ENCODE measurements around the gene RETSAT. TPM values are rescaled to one million over a fixed set of nuclear protein-coding genes. Genes with fewer than 3 reads are reported as not detected.

The RETSAT gene
- total RNA-seq, 1 experiment from 2014 or later: 57.8 TPM

DNA sequence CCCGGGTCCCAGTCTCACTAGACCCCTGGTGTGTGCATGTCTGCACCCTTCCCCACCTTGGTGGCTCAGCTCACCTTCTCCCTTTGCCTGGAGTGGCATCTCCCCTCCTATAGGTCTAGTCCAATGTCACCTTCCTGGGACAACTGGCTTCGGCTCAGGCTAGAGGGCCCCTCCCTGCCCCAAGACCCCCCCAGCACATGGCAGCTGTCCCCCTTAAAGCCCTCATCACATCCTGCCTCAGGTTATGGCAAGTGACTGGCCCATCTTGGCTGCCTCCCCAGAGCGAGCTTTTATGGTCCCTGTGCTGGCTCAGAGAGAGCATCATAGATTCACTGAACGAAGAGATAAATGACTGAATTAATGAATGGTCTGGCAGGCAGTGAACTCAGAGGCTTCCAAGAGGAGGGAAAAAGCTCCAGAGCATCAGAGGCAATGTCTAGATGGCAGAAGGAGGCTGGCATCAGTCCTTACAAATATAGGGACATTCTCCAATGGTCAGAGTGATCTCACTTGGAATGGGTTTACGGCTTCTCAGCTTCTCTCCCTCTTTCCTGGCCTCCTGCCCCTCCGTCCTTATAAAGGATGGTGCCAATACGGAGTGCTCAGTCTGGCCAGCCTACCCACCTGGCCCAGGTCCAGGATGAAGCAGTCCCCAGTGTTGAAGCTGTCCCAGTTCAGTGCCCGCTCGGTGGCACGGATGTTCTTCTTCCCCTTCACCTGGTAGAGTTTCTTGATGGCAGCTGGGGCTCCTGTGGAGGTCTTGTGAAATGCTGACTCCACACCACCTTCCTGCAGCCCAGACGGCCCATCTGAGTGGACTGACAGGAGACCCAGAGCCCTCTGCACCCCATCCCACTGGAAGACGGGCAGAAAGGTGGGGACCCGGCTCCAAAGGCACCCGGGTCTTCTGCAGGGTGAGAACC, 46.5 kb upstream of the RETSAT start:
- no peak overlapping the region for H3K27ac ChIP-seq
- H3K79me2 ChIP-seq (ENCODE audit: low read depth): peaks cover 11% of the 10 kb centered on the region
- peaks cover 25% of the 10 kb centered on the region for H3F3A ChIP-seq (ENCODE audit: insufficient read depth, low read depth)
- no peak overlapping the region for H3K4me2 ChIP-seq
- peaks cover 26% of the 10 kb centered on the region for H3K4me1 ChIP-seq (replicated peaks; ENCODE audit: insufficient read depth)
- no TSS peak for BruUV-seq (replicated peaks)
- ChIA-PET CTCF (no interaction called here), POLR2A (ENCODE audit: unreplicated experiment) (no interaction called here)
- no peaks in the 10 kb centered on the region for H3K9me2 ChIP-seq (ENCODE audit: insufficient read depth)
- intact Hi-C loops (cut with micrococcal nuclease; ENCODE audit: unreplicated experiment): no loop called here
- H3K27me3 ChIP-seq (ENCODE audit: insufficient read depth, low read depth): no peaks in the 10 kb centered on the region
- no peaks in the 10 kb centered on the region for H3K36me3 ChIP-seq (ENCODE audit: low read depth)
- H4K20me1 ChIP-seq (ENCODE audit: insufficient read depth): no peaks in the 10 kb centered on the region
- H2AFZ ChIP-seq: no peak overlapping the region
- H3K9me3 ChIP-seq (ENCODE audit: insufficient read depth, low read depth): no peaks in the 10 kb centered on the region; the same call in 1 of the 2 replicates
- no peak for TF ChIP-seq EZH2 (IDR thresholded peaks at IDR 0.05; ENCODE audit: low read depth)
- TF ChIP-seq, protein P1, sequence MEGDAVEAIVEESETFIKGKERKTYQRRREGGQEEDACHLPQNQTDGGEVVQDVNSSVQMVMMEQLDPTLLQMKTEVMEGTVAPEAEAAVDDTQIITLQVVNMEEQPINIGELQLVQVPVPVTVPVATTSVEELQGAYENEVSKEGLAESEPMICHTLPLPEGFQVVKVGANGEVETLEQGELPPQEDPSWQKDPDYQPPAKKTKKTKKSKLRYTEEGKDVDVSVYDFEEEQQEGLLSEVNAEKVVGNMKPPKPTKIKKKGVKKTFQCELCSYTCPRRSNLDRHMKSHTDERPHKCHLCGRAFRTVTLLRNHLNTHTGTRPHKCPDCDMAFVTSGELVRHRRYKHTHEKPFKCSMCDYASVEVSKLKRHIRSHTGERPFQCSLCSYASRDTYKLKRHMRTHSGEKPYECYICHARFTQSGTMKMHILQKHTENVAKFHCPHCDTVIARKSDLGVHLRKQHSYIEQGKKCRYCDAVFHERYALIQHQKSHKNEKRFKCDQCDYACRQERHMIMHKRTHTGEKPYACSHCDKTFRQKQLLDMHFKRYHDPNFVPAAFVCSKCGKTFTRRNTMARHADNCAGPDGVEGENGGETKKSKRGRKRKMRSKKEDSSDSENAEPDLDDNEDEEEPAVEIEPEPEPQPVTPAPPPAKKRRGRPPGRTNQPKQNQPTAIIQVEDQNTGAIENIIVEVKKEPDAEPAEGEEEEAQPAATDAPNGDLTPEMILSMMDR (conservative IDR thresholded peaks at IDR 0.05): no peak
- no peak for DNase-seq
- no peak overlapping the region for H3K4me3 ChIP-seq

DNA sequence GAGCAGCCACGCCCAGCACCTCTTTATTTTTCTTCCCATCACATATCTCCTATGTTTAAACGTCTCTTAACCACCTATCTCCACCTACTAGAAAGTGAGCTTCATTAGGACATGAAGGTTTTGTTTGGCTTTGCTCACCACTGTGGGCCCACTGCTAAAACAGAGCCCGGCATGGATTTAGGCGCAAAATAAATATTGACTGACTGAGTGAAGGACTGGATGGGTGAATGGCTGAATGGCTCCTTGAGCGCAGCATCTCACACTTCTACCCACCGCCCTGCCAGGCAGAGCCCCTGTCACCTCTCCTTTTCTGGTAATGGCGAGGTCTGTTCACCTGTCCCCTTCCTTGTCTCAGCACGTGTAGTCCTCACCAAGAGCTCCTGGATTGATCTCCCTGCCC, 45.7 kb upstream of the RETSAT start:
- no peak for TF ChIP-seq EZH2 (IDR thresholded peaks at IDR 0.05; ENCODE audit: low read depth)
- TF ChIP-seq, protein P1 (conservative IDR thresholded peaks at IDR 0.05): no peak
- Histone ChIP-seq H3F3A (ENCODE audit: insufficient read depth, low read depth) (peaks cover 27% of the 10 kb centered on the region), H3K4me2 (no peak overlapping the region), H3K9me3 (ENCODE audit: insufficient read depth, low read depth) (no peaks in the 10 kb centered on the region; the same call in 1 of the 2 replicates), H3K4me1 (replicated peaks; ENCODE audit: insufficient read depth) (peaks cover 32% of the 10 kb centered on the region), H3K4me3 (no peak overlapping the region), H2AFZ (no peak overlapping the region), H3K27me3 (ENCODE audit: insufficient read depth, low read depth) (no peaks in the 10 kb centered on the region), H3K36me3 (ENCODE audit: low read depth) (0 out of 2 replicates have a peak, but pooled peaks cover 4% of the 10 kb centered on the region), H3K79me2 (ENCODE audit: low read depth) (peaks cover 9% of the 10 kb centered on the region), H3K9me2 (ENCODE audit: insufficient read depth) (no peaks in the 10 kb centered on the region), H3K27ac (no peak overlapping the region), H4K20me1 (ENCODE audit: insufficient read depth) (no peaks in the 10 kb centered on the region)
- CTCF ChIA-PET: no interaction called here
- no TSS peak for BruUV-seq (replicated peaks)
- no peak for DNase-seq
- POLR2A ChIA-PET (ENCODE audit: unreplicated experiment): no interaction called here
- intact Hi-C loops (cut with micrococcal nuclease; ENCODE audit: unreplicated experiment): no loop called here

DNA sequence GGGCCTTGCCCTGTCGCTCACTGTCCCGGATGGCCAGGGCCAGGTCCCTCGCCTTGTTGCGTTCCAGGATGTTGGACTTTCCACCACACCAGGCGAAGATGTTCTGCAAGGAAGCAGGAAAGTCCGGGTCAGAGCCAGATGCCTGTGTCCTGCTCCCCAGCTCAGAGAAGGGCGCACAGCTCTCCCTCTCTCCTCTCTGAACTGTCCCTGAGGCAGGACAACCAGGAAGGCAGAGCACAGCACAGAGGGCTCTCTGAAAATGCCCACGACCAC, 44.8 kb upstream of the RETSAT start:
- ChIA-PET CTCF (no interaction called here), POLR2A (ENCODE audit: unreplicated experiment) (no interaction called here)
- peaks cover 5% of the 10 kb centered on the region; the same call in 1 of the 2 replicates for H3K79me2 ChIP-seq (ENCODE audit: low read depth)
- intact Hi-C loops (cut with micrococcal nuclease; ENCODE audit: unreplicated experiment): no loop called here
- no peak overlapping the region for H2AFZ ChIP-seq
- no peaks in the 10 kb centered on the region for H4K20me1 ChIP-seq (ENCODE audit: insufficient read depth)
- H3K36me3 ChIP-seq (ENCODE audit: low read depth): 0 out of 2 replicates have a peak, but pooled peaks cover 10% of the 10 kb centered on the region
- no peaks in the 10 kb centered on the region for H3K9me2 ChIP-seq (ENCODE audit: insufficient read depth)
- no peak overlapping the region for H3K27ac ChIP-seq
- no peak overlapping the region for H3K4me2 ChIP-seq
- no peak for DNase-seq
- BruUV-seq (replicated peaks): no TSS peak
- peaks cover 32% of the 10 kb centered on the region for H3K4me1 ChIP-seq (replicated peaks; ENCODE audit: insufficient read depth)
- TF ChIP-seq, protein P1 (conservative IDR thresholded peaks at IDR 0.05): no peak
- TF ChIP-seq EZH2 (IDR thresholded peaks at IDR 0.05; ENCODE audit: low read depth): no peak
- no peaks in the 10 kb centered on the region for H3K27me3 ChIP-seq (ENCODE audit: insufficient read depth, low read depth)
- H3K4me3 ChIP-seq: no peak overlapping the region
- no peaks in the 10 kb centered on the region; the same call in 1 of the 2 replicates for H3K9me3 ChIP-seq (ENCODE audit: insufficient read depth, low read depth)
- H3F3A ChIP-seq (ENCODE audit: insufficient read depth, low read depth): peaks cover 27% of the 10 kb centered on the region
